A549 (cell line): ENCODE measurements around the gene SIRT3.

Experiments used
- CBX2 ChIP-seq: fragments of 200-600 bp; sonication (generic); IDR thresholded peaks from 2 replicates; pipeline ENCODE4 v1.6.1; 2016; ENCODE audit warnings: low read depth, mild to moderate bottlenecking, borderline replicate concordance
- CEBPB ChIP-seq, 2 experiments: fragments of >200 bp in 1 of 2; sonication (Bioruptor Twin) in 1 of 2; formaldehyde crosslinking in 1 of 2; IDR thresholded peaks; 2 replicates each; pipeline ENCODE4 v1.6.1; 2012 to 2016
- ESRRA ChIP-seq: fragments of 150-350 bp; IDR thresholded peaks from 2 replicates; pipeline ENCODE4 v1.6.1; 2014; ENCODE audit warnings: mild to moderate bottlenecking, low read length, borderline replicate concordance
- HOXA7 ChIP-seq: fragments of 250-450 bp; sonication (Bioruptor Pico); IDR thresholded peaks from 2 replicates; pipeline ENCODE4 v1.5.0; 2020; ENCODE audit warnings: mild to moderate bottlenecking, moderate library complexity
- JUN ChIP-seq, 2 experiments: fragments of >200 bp; sonication (Bioruptor Twin); formaldehyde crosslinking; IDR thresholded peaks; 2 replicates in 1 of 2; 3 replicates in 1 of 2; pipeline ENCODE4 v1.6.1; 2016 to 2017
- KDM1A ChIP-seq: fragments of 200-600 bp; sonication (generic); IDR thresholded peaks from 2 replicates; pipeline ENCODE4 v1.6.1; 2016; ENCODE audit warnings: low read depth, mild to moderate bottlenecking
- MAFK ChIP-seq: fragments of 450-650 bp; IDR thresholded peaks from 2 replicates; pipeline ENCODE4 v1.6.1; 2014; ENCODE audit not compliant: partially characterized antibody
- NR3C1 ChIP-seq: fragments of >200 bp; sonication (Bioruptor Twin); formaldehyde crosslinking; IDR thresholded peaks from 3 replicates; pipeline ENCODE4 v1.6.1; 2017
- POLR2A ChIP-seq: IDR thresholded peaks from 2 replicates; pipeline ENCODE4 v1.6.1; 2012; ENCODE audit warnings: mild to moderate bottlenecking, low read length
- POLR2AphosphoS2 ChIP-seq: conservative IDR thresholded peaks from 2 replicates; pipeline ENCODE4 v1.6.1; 2012; ENCODE audit warnings: low read length, improper control_type of control experiment, inconsistent platforms
- RNF2 ChIP-seq: fragments of 200-600 bp; sonication (generic); IDR thresholded peaks from 2 replicates; pipeline ENCODE4 v1.6.1; 2016; ENCODE audit warnings: low read depth, mild to moderate bottlenecking, antibody characterized with exemption, moderate library complexity, borderline replicate concordance
- SMC3 ChIP-seq: fragments of >200 bp; sonication (Bioruptor Twin); formaldehyde crosslinking; IDR thresholded peaks from 3 replicates; pipeline ENCODE4 v1.6.1; 2018; ENCODE audit warnings: inconsistent platforms
- TF ChIP-seq, protein P1 (sequence below): fragments of >200 bp; sonication (Bioruptor Twin); formaldehyde crosslinking; IDR thresholded peaks from 3 replicates; pipeline ENCODE4 v1.5.1; 2016
- TF ChIP-seq, protein P2 (sequence below): fragments of 200-600 bp; sonication (generic); IDR thresholded peaks from 2 replicates; pipeline ENCODE4 v1.6.1; 2016; ENCODE audit warnings: antibody characterized with exemption, mild to moderate bottlenecking, moderate library complexity

DNA sequence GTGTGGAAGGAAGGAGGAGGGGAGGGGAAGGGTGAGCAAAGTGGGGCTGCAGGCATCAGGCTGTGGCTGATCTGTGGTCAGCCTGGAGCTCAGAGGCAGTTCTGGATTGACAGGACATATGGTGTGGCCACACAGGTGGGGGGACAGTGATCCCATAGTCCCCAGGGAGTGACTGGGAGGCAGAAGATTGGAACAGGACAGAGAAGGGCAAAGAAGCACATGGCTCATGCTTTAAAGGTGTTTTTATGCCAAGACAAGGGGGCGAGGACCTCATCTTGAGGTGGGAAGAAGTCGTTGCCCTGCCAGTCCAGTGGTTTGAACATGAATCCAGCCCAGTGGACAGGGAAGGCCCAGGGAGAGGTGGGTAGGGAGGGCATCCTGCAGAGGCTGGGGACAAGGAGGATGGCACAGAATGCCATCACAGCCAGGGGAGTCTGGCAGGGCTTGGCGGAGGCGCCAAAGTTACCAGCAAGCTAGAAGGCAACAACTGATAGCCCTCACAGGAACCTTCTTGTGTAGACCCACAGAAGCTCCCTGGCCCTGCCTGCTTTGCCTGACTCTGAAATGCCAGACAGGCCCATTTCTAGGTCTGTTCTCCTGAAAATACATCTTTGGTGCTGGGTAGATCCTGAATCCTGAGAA, 32.1 kb downstream of the SIRT3 start:
- TF ChIP-seq, protein P1, sequence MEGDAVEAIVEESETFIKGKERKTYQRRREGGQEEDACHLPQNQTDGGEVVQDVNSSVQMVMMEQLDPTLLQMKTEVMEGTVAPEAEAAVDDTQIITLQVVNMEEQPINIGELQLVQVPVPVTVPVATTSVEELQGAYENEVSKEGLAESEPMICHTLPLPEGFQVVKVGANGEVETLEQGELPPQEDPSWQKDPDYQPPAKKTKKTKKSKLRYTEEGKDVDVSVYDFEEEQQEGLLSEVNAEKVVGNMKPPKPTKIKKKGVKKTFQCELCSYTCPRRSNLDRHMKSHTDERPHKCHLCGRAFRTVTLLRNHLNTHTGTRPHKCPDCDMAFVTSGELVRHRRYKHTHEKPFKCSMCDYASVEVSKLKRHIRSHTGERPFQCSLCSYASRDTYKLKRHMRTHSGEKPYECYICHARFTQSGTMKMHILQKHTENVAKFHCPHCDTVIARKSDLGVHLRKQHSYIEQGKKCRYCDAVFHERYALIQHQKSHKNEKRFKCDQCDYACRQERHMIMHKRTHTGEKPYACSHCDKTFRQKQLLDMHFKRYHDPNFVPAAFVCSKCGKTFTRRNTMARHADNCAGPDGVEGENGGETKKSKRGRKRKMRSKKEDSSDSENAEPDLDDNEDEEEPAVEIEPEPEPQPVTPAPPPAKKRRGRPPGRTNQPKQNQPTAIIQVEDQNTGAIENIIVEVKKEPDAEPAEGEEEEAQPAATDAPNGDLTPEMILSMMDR = no peak
- no peak for TF ChIP-seq MAFK
- TF ChIP-seq, protein P2, sequence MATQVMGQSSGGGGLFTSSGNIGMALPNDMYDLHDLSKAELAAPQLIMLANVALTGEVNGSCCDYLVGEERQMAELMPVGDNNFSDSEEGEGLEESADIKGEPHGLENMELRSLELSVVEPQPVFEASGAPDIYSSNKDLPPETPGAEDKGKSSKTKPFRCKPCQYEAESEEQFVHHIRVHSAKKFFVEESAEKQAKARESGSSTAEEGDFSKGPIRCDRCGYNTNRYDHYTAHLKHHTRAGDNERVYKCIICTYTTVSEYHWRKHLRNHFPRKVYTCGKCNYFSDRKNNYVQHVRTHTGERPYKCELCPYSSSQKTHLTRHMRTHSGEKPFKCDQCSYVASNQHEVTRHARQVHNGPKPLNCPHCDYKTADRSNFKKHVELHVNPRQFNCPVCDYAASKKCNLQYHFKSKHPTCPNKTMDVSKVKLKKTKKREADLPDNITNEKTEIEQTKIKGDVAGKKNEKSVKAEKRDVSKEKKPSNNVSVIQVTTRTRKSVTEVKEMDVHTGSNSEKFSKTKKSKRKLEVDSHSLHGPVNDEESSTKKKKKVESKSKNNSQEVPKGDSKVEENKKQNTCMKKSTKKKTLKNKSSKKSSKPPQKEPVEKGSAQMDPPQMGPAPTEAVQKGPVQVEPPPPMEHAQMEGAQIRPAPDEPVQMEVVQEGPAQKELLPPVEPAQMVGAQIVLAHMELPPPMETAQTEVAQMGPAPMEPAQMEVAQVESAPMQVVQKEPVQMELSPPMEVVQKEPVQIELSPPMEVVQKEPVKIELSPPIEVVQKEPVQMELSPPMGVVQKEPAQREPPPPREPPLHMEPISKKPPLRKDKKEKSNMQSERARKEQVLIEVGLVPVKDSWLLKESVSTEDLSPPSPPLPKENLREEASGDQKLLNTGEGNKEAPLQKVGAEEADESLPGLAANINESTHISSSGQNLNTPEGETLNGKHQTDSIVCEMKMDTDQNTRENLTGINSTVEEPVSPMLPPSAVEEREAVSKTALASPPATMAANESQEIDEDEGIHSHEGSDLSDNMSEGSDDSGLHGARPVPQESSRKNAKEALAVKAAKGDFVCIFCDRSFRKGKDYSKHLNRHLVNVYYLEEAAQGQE = no peak
- no peak; the same call in 1 of the 2 replicates for TF ChIP-seq POLR2A
- no peak for TF ChIP-seq JUN (IDR thresholded peaks at IDR 0.05)
- TF ChIP-seq SMC3 = no peak
- no peak for TF ChIP-seq POLR2AphosphoS2
- no peak for TF ChIP-seq CBX2
- TF ChIP-seq RNF2 = no peak
- no peak for TF ChIP-seq HOXA7 (CRISPR knock-in tag)
- no peak for TF ChIP-seq KDM1A
- no peak for TF ChIP-seq CEBPB (IDR thresholded peaks at IDR 0.05)
- TF ChIP-seq ESRRA = no peak
- TF ChIP-seq NR3C1 = no peak
